Bronchial epithelial cell (primary cell): ENCODE data around the gene ALPP. TPM values are rescaled to one million over a fixed set of nuclear protein-coding genes. Genes with fewer than 3 reads are reported as not detected.
"Not testable (repeated sequence)": the region's sequence is repeated elsewhere in the genome, so short reads cannot be mapped to it uniquely, and the experiment has no call there.

Experiments used
- DNase-seq: peaks from one replicate; pipeline ENCODE4 v3.0.0-alpha.2; 2010; ENCODE audit warnings: low read depth
- FAIRE-seq: peaks from 2 replicates; lab custom pipeline; 2011; peaks lifted over from hg19 to GRCh38; lab: Jason Lieb, UNC
- H3K27me3 ChIP-seq: 2 replicates; pipeline ENCODE4 v1.5.1; 2011; ENCODE audit warnings: low read length; ENCODE audit not compliant: control insufficient read depth, insufficient read depth
- H3K36me3 ChIP-seq: 2 replicates; pipeline ENCODE4 v1.5.1; 2011; ENCODE audit warnings: low read length; ENCODE audit not compliant: control insufficient read depth, insufficient read depth
- H3K4me3 ChIP-seq: 2 replicates; pipeline ENCODE4 v1.5.1; 2011; ENCODE audit warnings: mild to moderate bottlenecking, low read depth, low read length, control low read depth
- total RNA-seq: library from RNA; depleted of rRNA; stranded (reverse); fragments of >200 nt; gene quantifications from 2 replicates; pipeline ENCODE4 v1.2.1, GENCODE V29; 2014
- TF ChIP-seq, protein P1 (sequence below): IDR thresholded peaks from 2 replicates; pipeline ENCODE4 v1.5.1; 2011; ENCODE audit warnings: mild to moderate bottlenecking, moderate library complexity, low read length, control low read depth, inconsistent platforms; ENCODE audit not compliant: insufficient read depth, severe bottlenecking

Gene ALPP
- total RNA-seq, 1 donor from 2014 or later, result not detected

DNA sequence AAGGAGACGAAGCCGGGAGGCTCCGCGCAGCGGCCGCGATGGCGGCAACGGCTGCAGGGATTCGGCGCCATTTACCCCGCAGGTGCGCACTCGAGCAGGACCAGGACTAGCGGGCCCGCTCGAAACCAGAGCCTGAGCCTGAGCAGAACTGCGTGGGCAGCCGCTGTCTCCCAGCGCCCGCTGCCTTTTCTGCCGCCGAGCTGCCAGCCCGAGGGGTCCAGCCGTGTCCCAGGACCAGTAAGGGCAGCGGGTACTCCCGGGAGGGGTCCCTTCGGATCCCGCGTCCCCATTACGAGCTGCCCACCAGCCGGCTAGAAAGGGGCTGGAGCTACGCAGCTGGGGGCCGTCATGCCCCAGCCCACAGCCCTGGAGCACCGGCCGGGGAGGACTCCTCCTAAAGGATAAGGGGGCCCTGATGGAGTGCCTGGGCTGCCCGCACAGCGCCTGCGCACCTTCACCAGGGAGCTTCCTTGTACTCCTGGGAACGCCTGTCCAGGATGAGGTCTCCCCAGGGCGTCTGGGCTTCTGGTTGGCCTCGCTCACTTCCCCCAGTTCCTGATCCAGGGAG is 9.9 kb downstream of the ALPP start:
- Histone ChIP-seq H3K36me3 (no peaks in the 10 kb centered on the region), H3K4me3 (no peak overlapping the region), H3K27me3 (peaks cover 45% of the 10 kb centered on the region)
- FAIRE-seq, result no peak
- DNase-seq, result no peak
- TF ChIP-seq, protein P1, sequence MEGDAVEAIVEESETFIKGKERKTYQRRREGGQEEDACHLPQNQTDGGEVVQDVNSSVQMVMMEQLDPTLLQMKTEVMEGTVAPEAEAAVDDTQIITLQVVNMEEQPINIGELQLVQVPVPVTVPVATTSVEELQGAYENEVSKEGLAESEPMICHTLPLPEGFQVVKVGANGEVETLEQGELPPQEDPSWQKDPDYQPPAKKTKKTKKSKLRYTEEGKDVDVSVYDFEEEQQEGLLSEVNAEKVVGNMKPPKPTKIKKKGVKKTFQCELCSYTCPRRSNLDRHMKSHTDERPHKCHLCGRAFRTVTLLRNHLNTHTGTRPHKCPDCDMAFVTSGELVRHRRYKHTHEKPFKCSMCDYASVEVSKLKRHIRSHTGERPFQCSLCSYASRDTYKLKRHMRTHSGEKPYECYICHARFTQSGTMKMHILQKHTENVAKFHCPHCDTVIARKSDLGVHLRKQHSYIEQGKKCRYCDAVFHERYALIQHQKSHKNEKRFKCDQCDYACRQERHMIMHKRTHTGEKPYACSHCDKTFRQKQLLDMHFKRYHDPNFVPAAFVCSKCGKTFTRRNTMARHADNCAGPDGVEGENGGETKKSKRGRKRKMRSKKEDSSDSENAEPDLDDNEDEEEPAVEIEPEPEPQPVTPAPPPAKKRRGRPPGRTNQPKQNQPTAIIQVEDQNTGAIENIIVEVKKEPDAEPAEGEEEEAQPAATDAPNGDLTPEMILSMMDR, result no peak

DNA sequence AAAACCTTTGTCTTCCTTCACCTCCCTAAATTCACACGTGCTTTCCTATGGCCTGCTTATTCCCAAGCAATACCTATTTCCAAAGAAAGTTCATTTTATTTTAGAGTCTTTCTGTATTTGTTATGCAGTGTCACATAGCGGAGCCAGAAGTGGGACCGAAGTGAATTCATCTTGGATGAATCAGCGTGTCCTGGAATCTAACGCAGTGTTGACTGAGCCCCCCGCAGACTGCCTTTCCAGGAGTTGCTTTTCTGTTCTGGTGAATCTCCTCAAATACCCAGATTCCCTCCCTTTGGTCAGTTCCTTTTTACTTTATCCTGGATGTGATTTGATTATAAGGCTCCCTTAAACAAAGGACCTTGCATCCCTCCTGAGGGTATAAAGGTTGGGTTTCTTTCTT is 10.8 kb downstream of the ALPP start:
- FAIRE-seq (no peak), DNase-seq (no peak)
- Histone ChIP-seq H3K27me3 (peaks cover 42% of the 10 kb centered on the region), H3K4me3 (no peak overlapping the region), H3K36me3 (no peaks in the 10 kb centered on the region)
- TF ChIP-seq, protein P1, result no peak

DNA sequence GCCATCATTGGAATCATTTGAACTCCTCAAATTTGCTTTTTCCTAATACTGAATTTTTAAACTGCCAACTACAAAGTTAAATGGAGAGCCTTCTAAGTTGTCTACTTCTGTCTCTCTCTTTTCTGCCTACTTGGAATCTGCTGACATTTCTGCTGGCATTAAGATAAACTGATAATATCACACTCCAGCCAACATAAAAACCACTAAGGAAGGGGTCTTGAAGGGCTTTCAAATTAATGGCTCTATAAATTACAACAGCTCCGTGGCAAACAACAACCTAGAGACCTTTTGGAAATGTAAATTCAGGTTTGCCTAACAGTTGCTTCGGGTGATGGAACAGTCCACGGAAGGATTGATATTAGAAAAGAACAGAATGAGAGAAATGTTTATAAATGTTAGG is 12.1 kb downstream of the ALPP start:
- Histone ChIP-seq H3K27me3 (peaks cover 37% of the 10 kb centered on the region), H3K36me3 (no peaks in the 10 kb centered on the region), H3K4me3 (no peak overlapping the region)
- DNase-seq (no peak), FAIRE-seq (no peak)
- TF ChIP-seq, protein P1, result no peak

DNA sequence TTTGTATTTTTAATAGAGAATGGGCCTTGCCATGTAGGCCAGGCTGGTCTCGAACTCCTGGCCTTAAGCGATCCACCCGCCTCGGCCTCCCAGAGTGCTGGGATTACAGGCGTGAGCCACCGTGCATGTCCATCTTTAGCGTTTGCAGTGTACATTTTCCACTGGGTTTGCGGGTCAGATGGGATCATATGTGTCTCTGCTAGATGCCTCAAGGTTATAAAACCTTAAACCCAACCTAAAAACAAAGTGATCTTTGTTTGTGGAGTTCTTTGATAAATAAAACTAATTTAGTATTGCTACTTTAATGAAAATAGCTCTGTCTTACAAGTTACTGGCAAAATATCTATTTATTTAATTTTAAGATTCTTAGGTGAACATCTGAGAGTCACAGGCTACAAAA is 15.0 kb downstream of the ALPP start:
- no peak for DNase-seq
- TF ChIP-seq, protein P1, result no peak
- H3K27me3 ChIP-seq, result peaks cover 10% of the 10 kb centered on the region
- no peak for FAIRE-seq
- no peak overlapping the region for H3K4me3 ChIP-seq
- H3K36me3 ChIP-seq, result no peaks in the 10 kb centered on the region

DNA sequence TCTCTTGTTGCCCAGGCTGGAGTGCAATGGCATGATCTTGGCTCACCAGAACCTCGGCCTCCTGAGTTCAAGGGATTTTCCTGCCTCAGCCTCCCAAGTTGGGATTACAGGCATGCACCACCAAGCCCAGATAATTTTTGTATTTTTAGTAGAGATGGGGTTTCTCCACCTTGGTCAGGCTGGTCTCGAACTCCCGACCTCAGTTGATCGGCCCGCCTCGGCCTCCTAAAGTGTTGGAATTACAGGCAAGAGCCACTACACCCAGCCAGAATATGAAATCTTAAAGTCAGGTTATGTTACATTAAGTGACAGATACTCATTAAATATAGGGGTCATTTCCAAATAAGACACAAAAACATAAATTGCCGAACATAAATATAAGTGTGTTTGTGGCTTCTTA is 15.9 kb downstream of the ALPP start:
- not testable (repeated sequence) for FAIRE-seq, H3K36me3 ChIP-seq, H3K27me3 ChIP-seq, DNase-seq, H3K4me3 ChIP-seq

DNA sequence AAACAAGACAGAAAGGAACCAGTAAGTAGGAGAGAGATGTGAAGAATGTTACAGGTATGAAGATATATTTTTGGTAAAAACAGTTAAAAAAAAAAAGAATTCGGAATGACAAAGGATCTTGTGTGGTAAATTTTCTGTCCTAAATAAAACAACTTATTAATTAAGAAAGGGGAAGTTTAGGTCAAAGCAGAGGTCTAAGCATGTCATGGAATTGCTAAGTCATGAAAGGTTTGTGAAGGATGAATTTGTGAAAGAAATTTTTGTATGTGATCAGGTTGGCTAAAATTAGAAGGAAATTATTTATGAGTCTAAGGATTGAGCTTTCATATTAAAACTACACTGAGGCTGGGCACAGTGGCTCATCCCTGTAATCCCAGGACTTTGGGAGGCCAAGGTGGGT is 17.0 kb downstream of the ALPP start:
- FAIRE-seq (no peak), DNase-seq (no peak)
- no peak overlapping the region for H3K4me3 ChIP-seq
- TF ChIP-seq, protein P1, result no peak
- H3K27me3 ChIP-seq, result peaks cover 2% of the 10 kb centered on the region
- no peaks in the 10 kb centered on the region for H3K36me3 ChIP-seq
